Peyer's patch (tissue), 4 donors: Measurements from ENCODE around the gene SNRNP70. TPM values are rescaled to one million over a fixed set of nuclear protein-coding genes. Genes with fewer than 3 reads are reported as not detected.

ENCODE experiments used
- DNase-seq, 3 donors: peaks; one replicate each; pipeline ENCODE4 v3.0.0-alpha.2; 2017 to 2019
- H3K27ac ChIP-seq, 4 donors: fragments of 200-600 bp; sonication (generic); one replicate each; pipeline ENCODE4 v1.5.1; 2016 to 2019
- H3K27me3 ChIP-seq, 2 donors: fragments of 200-600 bp; sonication (generic); one replicate each; pipeline ENCODE4 v1.5.1; 2019
- H3K36me3 ChIP-seq, 3 donors: fragments of 200-600 bp; sonication (generic); one replicate each; pipeline ENCODE4 v1.5.1; 2016 to 2019
- H3K4me1 ChIP-seq, 4 donors: fragments of 200-600 bp; sonication (generic); one replicate each; pipeline ENCODE4 v1.5.1; 2016 to 2019
- H3K4me3 ChIP-seq, 4 donors: fragments of 200-600 bp; sonication (generic); 1 replicate in 3 of 4; 2 replicates in 1 of 4; pipeline ENCODE4 v1.5.1; 2016 to 2019; ENCODE audit warnings: mild to moderate bottlenecking in 1 of 4
- H3K9me3 ChIP-seq, 4 donors: fragments of 200-600 bp; sonication (generic); one replicate each; pipeline ENCODE4 v1.5.1; 2016 to 2019; ENCODE audit warnings: mild to moderate bottlenecking in 1 of 4
- CTCF ChIP-seq, 6 experiments: fragments of 450-650 bp in 4 of 6; fragments of 200-600 bp in 2 of 6; sonication (generic) in 1 of 6; IDR thresholded peaks; one replicate each; pipeline ENCODE4 v1.5.1; 2017 to 2019; ENCODE audit warnings: antibody characterized with exemption in 6 of 6, mild to moderate bottlenecking in 3 of 6, moderate library complexity in 1 of 6
- POLR2A ChIP-seq, 2 donors: fragments of 450-650 bp; IDR thresholded peaks; one replicate each; pipeline ENCODE4 v1.5.1; 2017; ENCODE audit warnings: antibody characterized with exemption in 2 of 2, mild to moderate bottlenecking in 2 of 2, moderate library complexity in 2 of 2
- total RNA-seq, 4 donors: library from RNA; depleted of rRNA; stranded (reverse); fragments of >200 nt; gene quantifications; one replicate each; pipeline ENCODE4 v1.1.0, GENCODE V29; 2016

SNRNP70 gene
- total RNA-seq, 4 donors from 2014 or later: 240 to 520 (median 395) TPM

- Histone ChIP-seq H3K27ac (no peak overlapping the region), H3K4me3 (no peak overlapping the region), H3K27me3 (no peaks in the 10 kb centered on the region), H3K4me1 (peaks cover 0 to 14% (median 9%) of the 10 kb centered on the region in 4 donors), H3K36me3 (peaks cover 0 to 29% (median 0%) of the 10 kb centered on the region in 3 donors), H3K9me3 (no peaks in the 10 kb centered on the region)
- no peak for DNase-seq
- TF ChIP-seq CTCF (IDR thresholded peaks at IDR 0.05): no peak
- TF ChIP-seq POLR2A (IDR thresholded peaks at IDR 0.05): no peak
Observed at GRCh38 chr19:49111218-49111998, 26.2 kb downstream of the SNRNP70 start.

- Histone ChIP-seq H3K36me3 (peaks cover 0 to 3% (median 0%) of the 10 kb centered on the region in 3 donors), H3K4me3 (peak within 1 kb of the TSS; percentile 77 to 94 (median 89)), H3K27ac (peak within 1 kb of the TSS; percentile 63 to 87 (median 77)), H3K9me3 (no peaks in the 10 kb centered on the region), H3K4me1 (peaks cover 2 to 26% (median 15%) of the 10 kb centered on the region in 4 donors), H3K27me3 (no peaks in the 10 kb centered on the region)
- DNase-seq: peak; percentile 55 to 84 (median 81)
- no peak for TF ChIP-seq POLR2A (IDR thresholded peaks at IDR 0.05)
- peak; percentile 28 to 81 (median 70) for TF ChIP-seq CTCF (IDR thresholded peaks at IDR 0.05)
Observed at GRCh38 chr19:49113762-49114629, 28.7 kb downstream of the SNRNP70 start, which contains the start of gene LIN7B. LIN7B (plus strand) TSS chr19:49114370; CDS start chr19:49114405, 35 bp downstream.

GRCh38 chr19:49114630-49115363 is 29.5 kb downstream of the SNRNP70 start:
- peaks cover 2 to 32% (median 18%) of the 10 kb centered on the region in 4 donors for H3K4me1 ChIP-seq
- H3K36me3 ChIP-seq: no peaks in the 10 kb centered on the region
- peak overlapping the region; percentile 77 to 94 (median 89) for H3K4me3 ChIP-seq
- DNase-seq: peak; percentile 57 to 81 (median 76)
- H3K9me3 ChIP-seq: no peaks in the 10 kb centered on the region
- no peaks in the 10 kb centered on the region for H3K27me3 ChIP-seq
- H3K27ac ChIP-seq: peak overlapping the region; percentile 63 to 87 (median 77)
- TF ChIP-seq CTCF (IDR thresholded peaks at IDR 0.05) (no peak), POLR2A (IDR thresholded peaks at IDR 0.05) (peak in 1 of 2 donors; percentile 19)

- Histone ChIP-seq H3K9me3 (no peaks in the 10 kb centered on the region), H3K27ac (no peak overlapping the region), H3K27me3 (no peaks in the 10 kb centered on the region), H3K36me3 (no peaks in the 10 kb centered on the region), H3K4me1 (peaks cover 2 to 39% (median 21%) of the 10 kb centered on the region in 4 donors), H3K4me3 (no peak overlapping the region)
- TF ChIP-seq CTCF (IDR thresholded peaks at IDR 0.05) (no peak), POLR2A (IDR thresholded peaks at IDR 0.05) (no peak)
- peak in 1 of 3 donors; percentile 62 for DNase-seq
Observed at GRCh38 chr19:49116544-49116943, 31.3 kb downstream of the SNRNP70 start.
